GM23338 (cell line): ENCODE data around the gene ADGRG6. TPM values are rescaled to one million over a fixed set of nuclear protein-coding genes. Genes with fewer than 3 reads are reported as not detected.

Experiments
- ATAC-seq: fragments of 200-7000 bp; cut with Tn5 transposase; 3 replicates; pipeline ENCODE4 v1.9.1; 2020
- DNase-seq: peaks from one replicate; pipeline ENCODE4 v3.0.0-alpha.2; 2015; ENCODE audit warnings: low spot score
- H2AFZ ChIP-seq: fragments of 200-600 bp; sonication (generic); 2 replicates; pipeline ENCODE4 v1.8.0; 2016; ENCODE audit warnings: antibody characterized with exemption, mild to moderate bottlenecking, moderate library complexity
- H3F3A ChIP-seq: fragments of 200-600 bp; sonication (generic); replicated peaks from 2 replicates; pipeline ENCODE4 v1.8.0; 2017; ENCODE audit warnings: antibody characterized with exemption, mixed run types, low read depth
- H3K27ac ChIP-seq: fragments of 200-600 bp; sonication (generic); 2 replicates; pipeline ENCODE4 v1.6.1; 2016; ENCODE audit warnings: low read depth
- H3K27me3 ChIP-seq: fragments of 200-600 bp; sonication (generic); 2 replicates; pipeline ENCODE4 v1.8.0; 2016; ENCODE audit warnings: mild to moderate bottlenecking, mixed run types, moderate library complexity; ENCODE audit not compliant: insufficient read depth
- H3K36me3 ChIP-seq: fragments of 200-600 bp; sonication (generic); 2 replicates; pipeline ENCODE4 v1.8.0; 2016; ENCODE audit warnings: mild to moderate bottlenecking; ENCODE audit not compliant: insufficient read depth
- H3K4me1 ChIP-seq: fragments of 200-600 bp; sonication (generic); 2 replicates; pipeline ENCODE4 v1.8.0; 2016; ENCODE audit warnings: mild to moderate bottlenecking, moderate library complexity; ENCODE audit not compliant: insufficient read depth
- H3K4me2 ChIP-seq: fragments of 200-600 bp; sonication (generic); 2 replicates; pipeline ENCODE4 v1.7.1; 2017; ENCODE audit warnings: mixed run types
- H3K4me3 ChIP-seq: fragments of 200-600 bp; sonication (generic); 2 replicates; pipeline ENCODE4 v1.6.1; 2016; ENCODE audit warnings: mixed run types
- H3K79me2 ChIP-seq: fragments of 200-600 bp; sonication (generic); replicated peaks from 2 replicates; pipeline ENCODE4 v1.8.0; 2017; ENCODE audit warnings: mild to moderate bottlenecking; ENCODE audit not compliant: insufficient read depth
- H3K9me2 ChIP-seq: fragments of 200-600 bp; sonication (generic); 2 replicates; pipeline ENCODE4 v1.8.0; 2017; ENCODE audit not compliant: insufficient read depth
- H4K20me1 ChIP-seq: fragments of 200-600 bp; sonication (generic); replicated peaks from 2 replicates; pipeline ENCODE4 v1.8.0; 2017; ENCODE audit warnings: mild to moderate bottlenecking; ENCODE audit not compliant: insufficient read depth
- H3K27ac Mint-ChIP-seq: 2 replicates; pipeline ENCODE4 v1.8.0; 2020; ENCODE audit warnings: inconsistent platforms, mild to moderate bottlenecking, moderate library complexity, mixed read lengths
- H3K27me3 Mint-ChIP-seq: 3 replicates; pipeline ENCODE4 v1.8.0; 2022; ENCODE audit warnings: low read depth, mild to moderate bottlenecking, moderate library complexity, mixed read lengths, inconsistent platforms; ENCODE audit not compliant: insufficient read depth, poor library complexity
- H3K36me3 Mint-ChIP-seq: 3 replicates; pipeline ENCODE4 v1.8.0; 2021; ENCODE audit warnings: low read depth, mild to moderate bottlenecking, inconsistent platforms, moderate library complexity, mixed read lengths
- H3K4me1 Mint-ChIP-seq: 3 replicates; pipeline ENCODE4 v1.8.0; 2020; ENCODE audit warnings: mild to moderate bottlenecking, inconsistent platforms, mixed read lengths
- H3K4me3 Mint-ChIP-seq: 3 replicates; pipeline ENCODE4 v1.8.0; 2021; ENCODE audit warnings: moderate library complexity, mild to moderate bottlenecking, inconsistent platforms, mixed read lengths
- H3K9me3 Mint-ChIP-seq: 3 replicates; pipeline ENCODE4 v1.8.0; 2020; ENCODE audit warnings: moderate library complexity, mild to moderate bottlenecking, inconsistent platforms, mixed read lengths
- CREB1 ChIP-seq: fragments of 250-450 bp; sonication (Bioruptor Pico); IDR thresholded peaks from 2 replicates; pipeline ENCODE4 v1.5.0; 2020; ENCODE audit warnings: low read depth, mild to moderate bottlenecking, moderate library complexity
- CTCF ChIP-seq, 2 experiments: fragments of 200-600 bp in 1 of 2; sonication (generic) in 1 of 2; conservative IDR thresholded peaks; 2 replicates each; pipeline versions ENCODE4 v1.5.1 to v1.6.1; 2016 to 2017; ENCODE audit warnings: antibody characterized with exemption in 2 of 2, low read depth in 2 of 2, mild to moderate bottlenecking in 2 of 2, moderate library complexity in 1 of 2
- ETS1 ChIP-seq: IDR thresholded peaks from 2 replicates; pipeline ENCODE4 v1.6.1; 2016; ENCODE audit warnings: antibody characterized with exemption
- EZH2 ChIP-seq: fragments of 200-600 bp; sonication (generic); IDR thresholded peaks from one replicate; pipeline ENCODE4 v1.8.0; 2017; ENCODE audit warnings: antibody characterized with exemption, mild to moderate bottlenecking, low read depth; ENCODE audit not compliant: unreplicated experiment
- EZH2phosphoT487 ChIP-seq: fragments of 200-600 bp; sonication (generic); IDR thresholded peaks from one replicate; pipeline ENCODE4 v1.8.1; 2018; ENCODE audit warnings: antibody characterized with exemption; ENCODE audit not compliant: unreplicated experiment
- JUNB ChIP-seq: IDR thresholded peaks from one replicate; pipeline ENCODE4 v1.6.1; 2016; ENCODE audit warnings: antibody characterized with exemption; ENCODE audit not compliant: unreplicated experiment
- NANOG ChIP-seq: IDR thresholded peaks from 2 replicates; pipeline ENCODE4 v1.6.1; 2016; ENCODE audit warnings: antibody characterized with exemption, borderline replicate concordance
- POLR2AphosphoS5 ChIP-seq: IDR thresholded peaks from 2 replicates; pipeline ENCODE4 v1.6.1; 2016; ENCODE audit warnings: antibody characterized with exemption, low read depth
- REST ChIP-seq: IDR thresholded peaks from one replicate; pipeline ENCODE4 v1.6.1; 2018; ENCODE audit warnings: antibody characterized with exemption; ENCODE audit not compliant: unreplicated experiment
- STAT1 ChIP-seq: IDR thresholded peaks from one replicate; pipeline ENCODE4 v1.6.1; 2016; ENCODE audit warnings: antibody characterized with exemption; ENCODE audit not compliant: unreplicated experiment
- ZNF114 ChIP-seq: fragments of 250-450 bp; sonication (Bioruptor Pico); IDR thresholded peaks from 2 replicates; pipeline ENCODE4 v1.5.0; 2020; ENCODE audit warnings: mild to moderate bottlenecking, moderate library complexity
- ZNF331 ChIP-seq: fragments of 250-450 bp; sonication (Bioruptor Pico); IDR thresholded peaks from 2 replicates; pipeline ENCODE4 v1.5.0; 2020; ENCODE audit warnings: low read depth, mild to moderate bottlenecking, moderate library complexity
- ZNF462 ChIP-seq: fragments of 250-450 bp; sonication (Bioruptor Pico); IDR thresholded peaks from 2 replicates; pipeline ENCODE4 v1.5.0; 2020; ENCODE audit warnings: mild to moderate bottlenecking, moderate library complexity
- polyA plus RNA-seq: library from polyadenylated mRNA; unstranded; fragments of >200 nt; fragmentation: Nextera tagmentation; extraction: Ambion mirVana; gene quantifications from 2 replicates; pipeline ENCODE4 v1.2.1, GENCODE V29; 2016
- total RNA-seq: library from RNA; depleted of rRNA; stranded (reverse); fragments of >200 nt; shearing (Covaris generic); gene quantifications from 2 replicates; pipeline ENCODE4 v1.2.3, GENCODE V29; 2014

ADGRG6 gene
- total and polyA plus RNA-seq, 2 experiments from 2014 or later = 1.3 to 7.7 TPM

- no peaks in the 10 kb centered on the region for H4K20me1 ChIP-seq
- Mint-ChIP-seq H3K4me1 (peaks cover 37% of the 10 kb centered on the region), H3K27ac (no peak overlapping the region), H3K27me3 (peaks cover 5% of the 10 kb centered on the region), H3K4me3 (no peak overlapping the region), H3K9me3 (no peaks in the 10 kb centered on the region), H3K36me3 (no peaks in the 10 kb centered on the region)
- H3K27me3 ChIP-seq = no peaks in the 10 kb centered on the region
- no peaks in the 10 kb centered on the region for H3F3A ChIP-seq
- no peak overlapping the region for H3K4me3 ChIP-seq
- ATAC-seq (no peak), DNase-seq (no peak)
- no peak overlapping the region for H2AFZ ChIP-seq
- 0 out of 2 replicates have a peak, but pooled peaks cover 3% of the 10 kb centered on the region for H3K9me2 ChIP-seq
- H3K4me1 ChIP-seq = peaks cover 31% of the 10 kb centered on the region
- no peak overlapping the region for H3K27ac ChIP-seq
- no peaks in the 10 kb centered on the region for H3K79me2 ChIP-seq
- no peak overlapping the region for H3K4me2 ChIP-seq
- TF ChIP-seq CREB1 (CRISPR knock-in tag) (no peak), EZH2phosphoT487 (no peak), ETS1 (no peak), JUNB (no peak), ZNF462 (CRISPR knock-in tag) (no peak), STAT1 (no peak), EZH2 (no peak), REST (no peak), ZNF331 (CRISPR knock-in tag) (no peak), ZNF114 (CRISPR knock-in tag) (no peak), NANOG (no peak), POLR2AphosphoS5 (no peak), CTCF (conservative IDR thresholded peaks at IDR 0.05; ENCODE audit: low read depth in 2 of 2) (no peak)
- H3K36me3 ChIP-seq = no peaks in the 10 kb centered on the region
Measured at GRCh38 chr6:142320366-142320765, 18.6 kb downstream of the ADGRG6 start.
